ENCODE data around the gene FBXO22.
"Not testable (repeated sequence)": the region's sequence is repeated elsewhere in the genome, so short reads cannot be mapped to it uniquely, and the experiment has no call there.

FBXO22 gene

DNA sequence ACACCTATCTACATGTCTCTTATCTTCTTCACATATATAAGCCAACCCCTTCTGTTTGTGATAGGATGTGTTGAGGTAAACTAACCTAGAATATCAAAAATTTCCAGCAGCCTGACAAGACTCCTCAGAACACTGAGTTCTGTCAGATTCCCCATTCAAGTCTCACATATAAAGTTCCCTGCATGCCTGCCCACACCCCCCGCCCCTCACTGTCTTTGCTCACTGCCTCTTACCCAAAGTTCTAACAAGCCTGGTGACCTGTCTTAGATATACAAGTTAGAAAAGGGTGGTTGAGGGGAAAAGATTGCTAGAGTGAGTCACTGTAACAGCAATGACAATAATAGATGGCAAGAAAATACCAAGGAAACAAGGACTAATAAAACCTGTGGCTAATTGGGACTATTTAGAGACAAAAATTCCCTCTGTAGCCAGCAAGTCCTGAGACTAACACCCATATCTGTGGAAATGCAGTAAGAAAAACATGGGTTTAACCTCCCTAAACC is 40.1 kb downstream of the FBXO22 start:
- H3K27me3 ChIP-seq (ENCODE audit: insufficient read depth, low read length) = no peaks in the 10 kb centered on the region
- H3K4me1 ChIP-seq (ENCODE audit: insufficient read depth, low read length) = no peaks in the 10 kb centered on the region
- H3K36me3 ChIP-seq (ENCODE audit: insufficient read depth, low read depth, low read length) = peaks cover 12% of the 10 kb centered on the region; the same call in 1 of the 2 replicates
- H3K9ac ChIP-seq (ENCODE audit: low read depth, low read length) = no peak overlapping the region
- H3K9me3 ChIP-seq (ENCODE audit: insufficient read depth, low read depth, low read length) = peaks cover 14% of the 10 kb centered on the region; the same call in 1 of the 2 replicates
- H3K4me3 ChIP-seq (ENCODE audit: low read length) = no peak overlapping the region
- no peak overlapping the region for H3K27ac ChIP-seq (ENCODE audit: low read length)

DNA sequence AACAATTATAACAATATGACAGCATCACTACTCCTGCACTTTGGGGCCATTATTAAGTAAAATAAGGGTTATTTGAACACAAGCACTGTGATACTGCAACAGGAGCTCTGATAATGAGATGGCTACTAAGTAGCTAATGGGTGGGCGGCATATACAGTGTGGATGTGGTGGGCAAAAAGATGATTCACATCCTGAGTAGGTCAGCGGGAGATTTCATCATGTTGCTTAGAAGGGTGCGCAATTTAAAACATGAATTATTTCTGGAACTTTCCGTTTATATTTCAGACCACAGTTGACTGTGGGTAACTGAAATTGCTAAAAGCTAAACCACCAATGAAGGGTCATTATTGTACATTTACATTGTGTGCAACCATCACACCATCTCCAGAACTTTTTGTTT is 42.3 kb downstream of the FBXO22 start:
- H3K9me3 ChIP-seq (ENCODE audit: insufficient read depth, low read depth, low read length) = peaks cover 2% of the 10 kb centered on the region; the same call in 1 of the 2 replicates
- H3K27ac ChIP-seq (ENCODE audit: low read length) = no peak overlapping the region
- H3K27me3 ChIP-seq (ENCODE audit: insufficient read depth, low read length) = no peaks in the 10 kb centered on the region
- H3K4me1 ChIP-seq (ENCODE audit: insufficient read depth, low read length) = no peaks in the 10 kb centered on the region
- no peak overlapping the region for H3K9ac ChIP-seq (ENCODE audit: low read depth, low read length)
- H3K36me3 ChIP-seq (ENCODE audit: insufficient read depth, low read depth, low read length) = no peaks in the 10 kb centered on the region
- no peak overlapping the region for H3K4me3 ChIP-seq (ENCODE audit: low read length)

DNA sequence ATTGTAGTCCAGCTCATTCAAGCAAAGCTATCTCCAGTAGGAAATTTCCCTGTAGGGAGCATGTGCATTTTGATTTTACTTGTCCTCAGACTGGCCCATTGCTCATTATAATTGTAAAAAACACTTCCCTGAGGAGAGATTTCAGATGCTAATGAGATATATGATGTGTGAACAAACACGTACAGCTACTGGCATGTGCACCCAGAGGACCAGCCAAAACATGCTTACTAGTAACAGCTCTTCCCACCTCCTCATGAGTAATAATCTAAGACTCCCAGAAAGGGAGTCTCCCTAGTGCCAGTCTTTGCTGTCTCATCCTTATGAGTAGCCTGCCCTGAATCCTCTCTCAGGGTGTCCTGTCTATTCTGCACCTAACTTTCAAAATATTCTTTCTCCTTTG is 43.4 kb downstream of the FBXO22 start:
- H3K4me3 ChIP-seq (ENCODE audit: low read length) = no peak overlapping the region

DNA sequence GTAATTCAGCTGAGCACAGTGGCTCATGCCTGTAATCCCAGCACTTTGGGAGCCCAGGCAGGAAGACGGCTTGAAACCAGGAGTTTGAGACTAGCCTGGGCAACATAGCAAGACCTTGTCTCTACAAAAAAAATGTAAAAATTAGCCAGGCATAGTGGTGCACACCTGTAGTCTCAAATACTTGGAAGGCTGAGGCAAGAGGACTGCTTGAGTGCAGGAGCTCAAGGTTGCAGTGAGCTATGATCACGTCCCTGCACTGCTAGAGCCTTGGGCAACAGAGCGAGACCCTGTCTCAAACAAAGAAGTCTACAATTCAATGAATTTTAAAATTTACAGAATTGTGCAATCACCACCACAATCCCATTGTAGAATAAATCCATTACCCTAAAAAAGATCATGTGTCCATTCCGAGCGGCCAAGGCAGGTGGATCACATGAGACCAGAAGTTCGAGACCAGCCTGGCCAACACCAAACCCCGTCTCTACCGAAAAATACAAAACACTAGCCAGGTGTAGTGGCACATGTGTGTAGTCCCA is 45.2 kb downstream of the FBXO22 start:
- Histone ChIP-seq H3K27ac (ENCODE audit: low read length) (no peak overlapping the region), H3K27me3 (ENCODE audit: insufficient read depth, low read length) (no peaks in the 10 kb centered on the region), H3K4me1 (ENCODE audit: insufficient read depth, low read length) (no peaks in the 10 kb centered on the region), H3K9ac (ENCODE audit: low read depth, low read length) (no peak overlapping the region), H3K4me3 (ENCODE audit: low read length) (no peak overlapping the region), H3K9me3 (ENCODE audit: insufficient read depth, low read depth, low read length) (no peaks in the 10 kb centered on the region), H3K36me3 (ENCODE audit: insufficient read depth, low read depth, low read length) (no peaks in the 10 kb centered on the region)

More for the DNA sequence above, 43.4 kb downstream of the FBXO22 start:
- no peak overlapping the region for H3K9ac ChIP-seq (ENCODE audit: low read depth, low read length)
- no peaks in the 10 kb centered on the region for H3K4me1 ChIP-seq (ENCODE audit: insufficient read depth, low read length)
- H3K9me3 ChIP-seq (ENCODE audit: insufficient read depth, low read depth, low read length) = no peaks in the 10 kb centered on the region
- H3K36me3 ChIP-seq (ENCODE audit: insufficient read depth, low read depth, low read length) = no peaks in the 10 kb centered on the region
- H3K27ac ChIP-seq (ENCODE audit: low read length) = no peak overlapping the region
- no peaks in the 10 kb centered on the region for H3K27me3 ChIP-seq (ENCODE audit: insufficient read depth, low read length)

DNA sequence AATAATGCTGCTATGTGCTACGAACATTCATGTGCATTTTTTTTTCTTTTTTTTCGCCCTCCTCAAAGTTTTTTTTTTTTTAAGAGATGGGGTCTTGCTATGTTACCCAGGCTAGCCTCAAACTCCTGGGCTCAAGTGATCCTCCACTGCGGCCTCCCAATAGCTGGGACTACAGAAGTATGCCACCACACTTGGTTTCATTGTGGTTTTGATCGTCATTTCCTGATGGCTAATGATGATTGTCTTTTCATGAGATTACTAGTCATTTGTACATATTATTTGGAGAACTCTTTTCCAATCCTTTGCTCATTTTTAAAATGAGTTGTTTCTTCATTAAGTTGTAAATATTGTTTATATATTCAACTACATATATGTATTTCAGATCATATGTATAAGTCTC is 48.8 kb downstream of the FBXO22 start:
- Histone ChIP-seq H3K27me3 (ENCODE audit: insufficient read depth, low read length) (no peaks in the 10 kb centered on the region), H3K9ac (ENCODE audit: low read depth, low read length) (no peak overlapping the region), H3K4me1 (ENCODE audit: insufficient read depth, low read length) (no peaks in the 10 kb centered on the region), H3K27ac (ENCODE audit: low read length) (no peak overlapping the region), H3K9me3 (ENCODE audit: insufficient read depth, low read depth, low read length) (no peaks in the 10 kb centered on the region), H3K4me3 (ENCODE audit: low read length) (no peak overlapping the region), H3K36me3 (ENCODE audit: insufficient read depth, low read depth, low read length) (no peaks in the 10 kb centered on the region)

DNA sequence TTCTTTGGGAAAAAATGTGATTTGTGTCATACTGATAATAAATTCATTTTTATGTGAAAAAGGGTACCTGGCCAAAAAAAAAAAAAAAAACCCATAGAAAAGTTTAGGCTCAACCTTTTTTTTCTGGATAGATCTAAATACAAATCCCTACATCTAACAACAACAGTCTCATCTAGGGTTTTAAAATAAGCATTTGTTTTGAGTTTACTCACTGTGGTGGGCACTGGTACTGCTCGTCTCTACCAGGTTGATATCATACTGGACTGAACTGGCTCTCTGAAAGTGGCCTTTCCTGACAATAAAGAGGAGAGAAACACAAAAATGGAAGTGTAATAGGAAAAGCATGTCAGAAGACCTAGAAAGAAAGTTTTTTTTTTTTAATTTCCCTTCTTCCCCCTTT is 52.0 kb downstream of the FBXO22 start:
- Histone ChIP-seq H3K36me3 (ENCODE audit: insufficient read depth, low read depth, low read length) (no peaks in the 10 kb centered on the region), H3K4me3 (ENCODE audit: low read length) (no peak overlapping the region), H3K27ac (ENCODE audit: low read length) (no peak overlapping the region), H3K9ac (ENCODE audit: low read depth, low read length) (no peak overlapping the region), H3K4me1 (ENCODE audit: insufficient read depth, low read length) (no peaks in the 10 kb centered on the region), H3K9me3 (ENCODE audit: insufficient read depth, low read depth, low read length) (no peaks in the 10 kb centered on the region), H3K27me3 (ENCODE audit: insufficient read depth, low read length) (no peaks in the 10 kb centered on the region)

DNA sequence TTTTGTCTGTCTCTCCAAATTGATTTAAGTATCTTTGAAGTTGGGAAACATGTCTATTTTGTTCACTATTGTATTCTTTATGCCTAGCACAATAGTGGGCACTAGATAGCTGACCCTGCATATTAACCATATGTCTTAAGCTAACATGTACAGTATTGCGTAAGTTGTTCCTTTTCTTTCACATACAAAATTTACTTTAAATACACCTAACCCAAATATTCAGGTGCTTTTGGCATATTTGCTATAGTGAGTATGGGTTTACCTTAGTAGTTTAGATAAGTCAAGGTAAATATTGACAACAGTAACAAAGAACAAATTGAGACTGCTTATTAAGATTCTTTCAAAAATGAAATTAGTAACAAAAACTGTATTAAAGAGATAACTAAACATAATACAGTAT is 57.7 kb downstream of the FBXO22 start:
- H3K27ac ChIP-seq (ENCODE audit: low read length) = no peak overlapping the region
- H3K27me3 ChIP-seq (ENCODE audit: insufficient read depth, low read length) = no peaks in the 10 kb centered on the region
- H3K9ac ChIP-seq (ENCODE audit: low read depth, low read length) = no peak overlapping the region
- H3K9me3 ChIP-seq (ENCODE audit: insufficient read depth, low read depth, low read length) = no peaks in the 10 kb centered on the region
- no peaks in the 10 kb centered on the region for H3K4me1 ChIP-seq (ENCODE audit: insufficient read depth, low read length)
- no peaks in the 10 kb centered on the region for H3K36me3 ChIP-seq (ENCODE audit: insufficient read depth, low read depth, low read length)
- no peak overlapping the region for H3K4me3 ChIP-seq (ENCODE audit: low read length)

DNA sequence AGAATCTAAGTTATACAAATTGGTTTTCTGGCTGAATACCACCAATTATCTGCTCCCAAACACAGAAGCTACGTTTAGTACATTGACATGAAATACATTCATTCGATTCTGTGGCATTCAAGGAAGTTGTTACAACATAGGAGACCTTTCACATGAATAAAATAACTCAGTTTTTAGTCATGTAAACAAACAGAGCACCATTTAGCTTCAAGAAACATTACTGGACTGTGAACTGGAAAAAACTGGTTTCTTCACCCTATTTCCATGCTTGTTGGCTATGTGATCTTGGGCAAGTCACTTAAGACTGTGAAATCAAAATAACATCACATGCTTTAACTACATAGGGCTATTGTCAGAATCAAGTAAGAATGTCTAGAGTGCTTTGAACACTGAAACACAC is 62.4 kb downstream of the FBXO22 start:
- H3K27ac ChIP-seq (ENCODE audit: low read length) = no peak overlapping the region
- no peak overlapping the region for H3K4me3 ChIP-seq (ENCODE audit: low read length)
- no peak overlapping the region for H3K9ac ChIP-seq (ENCODE audit: low read depth, low read length)
- no peaks in the 10 kb centered on the region for H3K27me3 ChIP-seq (ENCODE audit: insufficient read depth, low read length)
- no peaks in the 10 kb centered on the region; the same call in 1 of the 2 replicates for H3K9me3 ChIP-seq (ENCODE audit: insufficient read depth, low read depth, low read length)
- no peaks in the 10 kb centered on the region for H3K36me3 ChIP-seq (ENCODE audit: insufficient read depth, low read depth, low read length)
- H3K4me1 ChIP-seq (ENCODE audit: insufficient read depth, low read length) = no peaks in the 10 kb centered on the region

DNA sequence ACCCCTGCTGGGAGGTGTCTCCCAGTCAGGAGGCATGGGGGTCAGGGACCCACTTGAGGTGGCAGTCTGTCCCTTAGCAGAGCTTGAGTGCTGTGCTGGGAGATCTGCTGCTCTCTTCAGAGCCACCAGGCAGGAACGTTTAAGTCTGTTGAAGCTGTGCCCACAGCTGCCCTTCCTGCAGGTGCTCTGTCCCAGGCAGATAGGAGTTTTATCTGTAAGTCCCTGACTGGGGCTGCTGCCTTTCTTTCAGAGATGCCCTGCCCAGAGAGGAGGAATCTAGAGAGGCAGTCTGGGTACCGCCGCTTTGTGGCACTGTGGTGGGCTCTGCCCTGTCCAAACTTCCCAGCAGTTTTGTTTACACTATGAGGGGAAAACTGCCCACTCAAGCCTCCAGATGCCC is 73.1 kb downstream of the FBXO22 start:
- H3K27me3 ChIP-seq (ENCODE audit: insufficient read depth, low read length); H3K27ac ChIP-seq (ENCODE audit: low read length); H3K9me3 ChIP-seq (ENCODE audit: insufficient read depth, low read depth, low read length); H3K4me3 ChIP-seq (ENCODE audit: low read length); H3K36me3 ChIP-seq (ENCODE audit: insufficient read depth, low read depth, low read length); H3K9ac ChIP-seq (ENCODE audit: low read depth, low read length); H3K4me1 ChIP-seq (ENCODE audit: insufficient read depth, low read length): not testable (repeated sequence)

DNA sequence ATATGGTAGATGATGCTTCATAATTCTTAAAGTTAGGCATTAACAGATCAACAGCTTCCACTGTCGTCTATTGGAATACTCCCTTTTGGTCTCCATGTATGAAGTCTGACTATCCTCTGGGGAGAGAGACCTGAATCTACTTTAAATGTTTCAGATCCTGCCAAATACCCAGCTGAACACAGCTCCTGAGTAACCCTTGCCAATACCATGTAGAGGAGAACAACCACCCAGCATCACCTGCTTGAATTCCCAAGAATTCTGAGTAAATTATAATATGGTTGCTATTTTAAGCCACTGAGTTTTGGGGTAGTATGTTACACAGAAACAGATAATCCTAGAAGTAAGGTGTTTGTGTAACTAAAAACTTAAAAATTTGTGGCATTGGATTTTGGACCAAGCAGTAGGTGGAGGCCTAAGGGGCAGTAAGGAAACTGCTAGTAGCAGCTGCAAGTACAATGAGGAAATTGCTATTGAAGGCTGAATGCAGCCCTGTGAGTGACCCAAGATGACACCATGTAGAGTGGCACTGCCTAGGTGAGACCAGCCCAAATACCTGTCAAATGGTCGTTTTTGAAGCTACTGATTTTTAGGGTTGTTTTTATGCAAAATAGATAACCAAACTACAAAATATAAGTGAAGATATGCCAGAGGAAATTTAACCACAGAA is 77.6 kb downstream of the FBXO22 start:
- Histone ChIP-seq H3K36me3 (ENCODE audit: insufficient read depth, low read depth, low read length) (no peaks in the 10 kb centered on the region), H3K4me1 (ENCODE audit: insufficient read depth, low read length) (no peaks in the 10 kb centered on the region), H3K9ac (ENCODE audit: low read depth, low read length) (no peak overlapping the region)

DNA sequence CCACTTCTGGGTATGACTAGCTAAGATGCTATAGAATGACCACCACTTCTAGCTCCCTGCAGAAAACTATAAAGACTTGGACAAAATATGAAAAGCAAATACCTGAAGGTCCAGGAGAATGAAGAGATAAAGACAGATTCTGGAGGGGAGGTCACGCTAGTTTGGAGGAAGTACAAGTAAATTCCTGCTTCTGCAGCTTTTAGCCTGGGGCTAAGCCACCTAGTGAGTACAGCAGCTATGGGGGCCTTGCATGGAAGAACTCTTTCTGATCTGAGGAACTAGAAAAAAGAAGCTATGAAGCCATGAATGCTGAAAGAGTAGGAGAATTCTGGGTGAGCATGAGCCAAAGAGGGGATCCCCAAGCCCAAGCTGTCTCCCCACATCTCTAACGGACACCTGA is 78.8 kb downstream of the FBXO22 start:
- Histone ChIP-seq H3K27me3 (ENCODE audit: insufficient read depth, low read length) (no peaks in the 10 kb centered on the region), H3K27ac (ENCODE audit: low read length) (no peak overlapping the region), H3K9me3 (ENCODE audit: insufficient read depth, low read depth, low read length) (no peaks in the 10 kb centered on the region), H3K4me1 (ENCODE audit: insufficient read depth, low read length) (no peaks in the 10 kb centered on the region), H3K9ac (ENCODE audit: low read depth, low read length) (no peak overlapping the region), H3K36me3 (ENCODE audit: insufficient read depth, low read depth, low read length) (no peaks in the 10 kb centered on the region), H3K4me3 (ENCODE audit: low read length) (no peak overlapping the region)

More for the DNA sequence above, 77.6 kb downstream of the FBXO22 start:
- H3K27ac ChIP-seq (ENCODE audit: low read length) = no peak overlapping the region
- no peaks in the 10 kb centered on the region for H3K9me3 ChIP-seq (ENCODE audit: insufficient read depth, low read depth, low read length)
- no peak overlapping the region for H3K4me3 ChIP-seq (ENCODE audit: low read length)
- no peaks in the 10 kb centered on the region for H3K27me3 ChIP-seq (ENCODE audit: insufficient read depth, low read length)

DNA sequence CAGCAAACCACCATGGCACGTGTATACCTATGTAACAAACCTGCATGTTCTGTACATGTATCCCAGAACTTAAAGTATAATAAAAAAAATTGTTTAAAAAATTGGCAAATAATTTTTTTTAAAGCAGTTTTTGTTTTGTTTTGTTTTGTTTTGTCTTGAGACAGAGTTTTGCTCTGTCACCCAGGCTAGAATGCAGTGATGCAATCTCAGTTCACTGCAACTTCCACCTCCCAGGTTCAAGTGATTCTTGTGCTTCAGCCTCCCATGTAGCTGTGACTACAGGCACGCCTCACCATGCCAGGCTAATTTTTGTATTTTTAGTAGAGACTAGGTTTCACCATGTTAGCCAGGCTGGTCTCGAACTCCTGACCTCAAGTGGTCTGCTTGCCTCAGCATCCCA is 81.0 kb downstream of the FBXO22 start:
- not testable (repeated sequence) for H3K4me3 ChIP-seq (ENCODE audit: low read length); H3K27ac ChIP-seq (ENCODE audit: low read length); H3K4me1 ChIP-seq (ENCODE audit: insufficient read depth, low read length); H3K27me3 ChIP-seq (ENCODE audit: insufficient read depth, low read length); H3K9ac ChIP-seq (ENCODE audit: low read depth, low read length); H3K9me3 ChIP-seq (ENCODE audit: insufficient read depth, low read depth, low read length); H3K36me3 ChIP-seq (ENCODE audit: insufficient read depth, low read depth, low read length)
